IMR-90 (cell line): ENCODE data around the gene FHIP1A.

Experiments
- CTCF ChIP-seq: conservative IDR thresholded peaks from 2 replicates; pipeline ENCODE4 v1.5.1; 2012; ENCODE audit warnings: mild to moderate bottlenecking, low read depth, low read length, improper control_type of control experiment
- ELK1 ChIP-seq: fragments of 150-350 bp; IDR thresholded peaks from 2 replicates; pipeline ENCODE4 v1.6.1; 2016; ENCODE audit warnings: low read depth, mild to moderate bottlenecking, low read length, moderate library complexity, borderline replicate concordance
- FOS ChIP-seq: fragments of 150-350 bp; IDR thresholded peaks from 2 replicates; pipeline ENCODE4 v1.6.1; 2016; ENCODE audit warnings: low read depth, low read length
- MXI1 ChIP-seq: IDR thresholded peaks from 2 replicates; pipeline ENCODE4 v1.6.1; 2012; ENCODE audit warnings: low read depth, mild to moderate bottlenecking, low read length, moderate library complexity, borderline replicate concordance
- POLR2A ChIP-seq: IDR thresholded peaks from 2 replicates; pipeline ENCODE4 v1.6.1; 2012; ENCODE audit warnings: mild to moderate bottlenecking, low read depth, low read length
- RAD21 ChIP-seq: IDR thresholded peaks from 2 replicates; pipeline ENCODE4 v1.6.1; 2012; ENCODE audit warnings: low read length, improper control_type of control experiment
- RCOR1 ChIP-seq: IDR thresholded peaks from 2 replicates; pipeline ENCODE4 v1.6.1; 2012; ENCODE audit warnings: mild to moderate bottlenecking, low read length, improper control_type of control experiment; ENCODE audit not compliant: insufficient replicate concordance
- RFX5 ChIP-seq: IDR thresholded peaks from 2 replicates; pipeline ENCODE4 v1.8.0; 2012; ENCODE audit warnings: low read depth, mild to moderate bottlenecking, low read length, moderate library complexity
- USF2 ChIP-seq: fragments of 150-350 bp; IDR thresholded peaks from 2 replicates; pipeline ENCODE4 v1.6.1; 2017; ENCODE audit warnings: mild to moderate bottlenecking, antibody characterized with exemption, low read length, low read depth

- TF ChIP-seq POLR2A, result no peak
- TF ChIP-seq RAD21, result no peak
- TF ChIP-seq CTCF, result no peak
- no peak for TF ChIP-seq RFX5
- TF ChIP-seq MXI1, result no peak
- no peak for TF ChIP-seq ELK1
- TF ChIP-seq USF2, result no peak
- peak; percentile 46; the same call in 1 of the 2 replicates for TF ChIP-seq FOS
- no peak for TF ChIP-seq RCOR1
Observed at GRCh38 chr4:151418385-151418784, 9.4 kb downstream of the FHIP1A start.
